ENCODE measurements around the gene P2RY11. TPM values are rescaled to one million over a fixed set of nuclear protein-coding genes. Genes with fewer than 3 reads are reported as not detected.
A peak's percentile ranks its signal among the peaks of the same experiment; 100 is the strongest.

Gene P2RY11
- total and polyA plus RNA-seq, 12 donors, result 4.2 to 13.8 (median 6.4) TPM

- H3K27me3 ChIP-seq, result peaks cover 0 to 9% (median 0%) of the 10 kb centered on the region in 7 donors
- ATAC-seq, result no peak
- no peaks in the 10 kb centered on the region for H3K36me3 ChIP-seq
- H3K27ac ChIP-seq, result no peak overlapping the region
- no peak overlapping the region for H3K4me3 ChIP-seq
- 53 to 61% methylated on average over 7 of the region's 7 CpGs for WGBS, 2 donors
- no peak for TF ChIP-seq CTCF (IDR thresholded peaks at IDR 0.05)
- peaks cover 0 to 13% (median 0%) of the 10 kb centered on the region in 11 donors for H3K9me3 ChIP-seq
- no peak for DNase-seq
- intact Hi-C loops (cut with DNase I), result no loop called here
- H3K4me1 ChIP-seq, result no peaks in the 10 kb centered on the region
Observed at GRCh38 chr19:10079031-10079453, 32.5 kb upstream of the P2RY11 start.

- 77 to 83% methylated on average over 9 of the region's 9 CpGs for WGBS, 2 donors
- Histone ChIP-seq H3K9me3 (no peaks in the 10 kb centered on the region), H3K4me1 (peaks cover 0 to 15% (median 10%) of the 10 kb centered on the region in 9 donors), H3K4me3 (no peak overlapping the region), H3K27me3 (peaks cover 0 to 6% (median 0%) of the 10 kb centered on the region in 7 donors), H3K36me3 (peaks cover 0 to 7% (median 0%) of the 10 kb centered on the region in 9 donors), H3K27ac (no peak overlapping the region)
- ATAC-seq (no peak), DNase-seq (no peak)
- intact Hi-C loops (cut with DNase I), result no loop called here
- no peak for TF ChIP-seq CTCF (IDR thresholded peaks at IDR 0.05)
Observed at GRCh38 chr19:10083911-10084310, 27.6 kb upstream of the P2RY11 start.

- no peaks in the 10 kb centered on the region for H3K27me3 ChIP-seq
- no peak for ATAC-seq
- intact Hi-C loops (cut with DNase I), result no loop called here
- peaks cover 0 to 2% (median 0%) of the 10 kb centered on the region in 11 donors for H3K9me3 ChIP-seq
- H3K36me3 ChIP-seq, result peaks cover 0 to 15% (median 0%) of the 10 kb centered on the region in 9 donors
- no peak for TF ChIP-seq CTCF (IDR thresholded peaks at IDR 0.05)
- H3K4me1 ChIP-seq, result peaks cover 0 to 15% (median 10%) of the 10 kb centered on the region in 9 donors
- no peak overlapping the region for H3K27ac ChIP-seq
- WGBS, 2 donors, result 66 to 73% methylated on average over 3 of the region's 3 CpGs
- H3K4me3 ChIP-seq, result no peak overlapping the region
- no peak for DNase-seq
Observed at GRCh38 chr19:10084803-10085202, 26.7 kb upstream of the P2RY11 start.

- peak; percentile 90 to 95 (median 94) for ATAC-seq
- intact Hi-C loops (cut with DNase I), result no loop called here
- peak; percentile 74 to 80 for DNase-seq
- H3K9me3 ChIP-seq, result peaks cover 0 to 11% (median 0%) of the 10 kb centered on the region in 11 donors
- TF ChIP-seq CTCF (IDR thresholded peaks at IDR 0.05), result peak in 1 of 9 donors; percentile 9
- whole genome bisulfite sequencing, 2 donors, result 3 to 5% methylated on average over 68 to 81 of the region's 81 CpGs
- H3K27me3 ChIP-seq, result no peaks in the 10 kb centered on the region
- peak within 1 kb of the TSS; percentile 84 to 100 (median 97) for H3K4me3 ChIP-seq
- peaks cover 0 to 15% (median 10%) of the 10 kb centered on the region in 9 donors for H3K4me1 ChIP-seq
- H3K27ac ChIP-seq, result peak within 1 kb of the TSS; percentile 84 to 99 (median 96)
- peaks cover 0 to 27% (median 0%) of the 10 kb centered on the region in 9 donors for H3K36me3 ChIP-seq
Observed at GRCh38 chr19:10085641-10086590, 25.6 kb upstream of the P2RY11 start, which contains the start of gene SHFL. Gene SHFL, plus strand, starts transcription at chr19:10086317. Its CDS starts 111 bp downstream, at chr19:10086428.

Data from heart right ventricle (tissue), 16 donors.